ENCODE results near the gene SPOCK3. TPM values are rescaled to one million over a fixed set of nuclear protein-coding genes. Genes with fewer than 3 reads are reported as not detected.

Gene SPOCK3
- total and polyA plus RNA-seq, 10 of the 15 experiments (the other 5 are each of a cell fraction or from before 2014, with no cell fraction given) = 0.06 to 0.39 (median 0.09) TPM; not detected in 5

DNA sequence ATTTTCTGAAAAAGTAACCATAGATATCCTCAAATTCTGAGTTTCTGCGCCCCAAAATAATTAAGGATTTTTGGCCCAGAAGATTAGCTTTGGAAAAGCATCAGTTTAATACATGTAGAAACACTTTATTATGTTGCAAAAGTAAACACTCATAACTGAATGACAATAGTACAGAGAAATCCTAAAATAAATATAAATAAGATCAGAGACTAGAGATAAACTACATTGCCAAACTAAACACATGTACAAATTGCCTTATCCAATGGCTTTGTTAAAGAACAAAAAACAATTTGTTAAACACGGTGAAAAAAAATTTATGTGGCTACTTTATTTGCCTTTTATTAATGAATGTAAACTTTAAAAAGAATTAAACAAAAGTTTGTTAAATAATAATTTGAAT is 17.5 kb downstream of the SPOCK3 start:
- no peak overlapping the region for H3K9ac ChIP-seq (ENCODE audit: control insufficient read depth, insufficient read depth, low read length)
- ChIA-PET RAD21 (ENCODE audit: unreplicated experiment) (no interaction called here), SMC1A (ENCODE audit: uncharacterized antibody, unreplicated experiment) (no interaction called here), POLR2A (no interaction called here), CTCF (no interaction called here)
- DNase-seq (ENCODE audit: low read depth, low spot score) = no peak
- H2AFZ ChIP-seq (ENCODE audit: control insufficient read depth, low read depth, low read length) = no peak overlapping the region
- no peak for ATAC-seq
- no TSS peak for BruUV-seq (replicated peaks)
- H3K27ac ChIP-seq (ENCODE audit: control insufficient read depth, insufficient read depth) = no peak overlapping the region
- no peaks in the 10 kb centered on the region for H3K36me3 ChIP-seq (ENCODE audit: control insufficient read depth in 2 of 2, insufficient read depth in 2 of 2, low read length in 1 of 2)
- no peak for FAIRE-seq
- no peaks in the 10 kb centered on the region for H3K79me2 ChIP-seq (ENCODE audit: control insufficient read depth, insufficient read depth, low read length)
- WGBS (ENCODE audit: insufficient coverage, insufficient replicate concordance, low lambda C conversion rate, missing lambda C conversion rate) = 46% methylated on average over 2 of the region's 2 CpGs
- no peak for TF ChIP-seq CBX3 (IDR thresholded peaks at IDR 0.05; ENCODE audit: borderline replicate concordance, low read depth)
- TF ChIP-seq RCOR1 (conservative IDR thresholded peaks at IDR 0.05; ENCODE audit: low read depth, low read length) = no peak
- TF ChIP-seq RB1 (IDR thresholded peaks at IDR 0.05; ENCODE audit: borderline replicate concordance) = no peak
- no peak for TF ChIP-seq IKZF2 (IDR thresholded peaks at IDR 0.05)
- TF ChIP-seq HDAC2 (IDR thresholded peaks at IDR 0.05) = no peak
- no peak for TF ChIP-seq TCF7 (IDR thresholded peaks at IDR 0.05; ENCODE audit: borderline replicate concordance)
- intact Hi-C loops (cut with micrococcal nuclease; ENCODE audit: unreplicated experiment) (no loop called here), in situ Hi-C loops (cut with MboI) (no loop called here)
- peaks cover under 1% of the 10 kb centered on the region; the same call in 1 of the 3 replicates for H3K9me3 ChIP-seq (replicated peaks; ENCODE audit: control insufficient read depth, insufficient read depth, low read length)
- no peaks in the 10 kb centered on the region; the same call in 1 of the 2 replicates for H3K4me1 ChIP-seq (ENCODE audit: control insufficient read depth, insufficient read depth, low read length)
- no peaks in the 10 kb centered on the region for H3K27me3 ChIP-seq (replicated peaks in 1 of 2; ENCODE audit: control insufficient read depth in 2 of 2, insufficient read depth in 2 of 2, low read length in 1 of 2)
- H4K20me1 ChIP-seq (ENCODE audit: control insufficient read depth, insufficient read depth) = no peaks in the 10 kb centered on the region
- no peak overlapping the region for H3K4me3 ChIP-seq
- H3K4me2 ChIP-seq (ENCODE audit: control insufficient read depth, insufficient read depth) = no peak overlapping the region

DNA sequence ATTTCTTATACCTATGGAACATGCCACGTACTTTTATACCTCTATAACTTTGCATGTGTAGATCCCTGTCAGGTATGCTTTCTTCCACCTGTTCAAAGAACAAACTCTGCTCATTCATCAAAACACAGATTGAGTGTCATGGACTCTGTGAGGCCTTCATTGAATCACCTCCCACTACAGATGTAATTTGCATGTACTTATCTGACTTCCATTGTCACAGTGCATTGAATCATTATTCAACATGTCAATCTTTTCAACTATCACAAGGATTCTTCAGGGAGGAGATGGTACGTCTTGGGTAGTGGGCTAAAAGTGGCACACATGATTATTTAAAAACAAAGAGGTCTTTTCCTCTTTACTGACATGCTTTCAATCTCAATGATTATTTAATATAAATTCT is 24.1 kb downstream of the SPOCK3 start:
- ATAC-seq (no peak), FAIRE-seq (no peak), DNase-seq (ENCODE audit: low read depth, low spot score) (no peak)
- H3K9ac ChIP-seq (ENCODE audit: control insufficient read depth, insufficient read depth, low read length) = no peak overlapping the region
- no peak overlapping the region for H3K4me2 ChIP-seq (ENCODE audit: control insufficient read depth, insufficient read depth)
- H3K9me3 ChIP-seq (replicated peaks; ENCODE audit: control insufficient read depth, insufficient read depth, low read length) = no peaks in the 10 kb centered on the region
- 10% methylated on average over 2 of the region's 2 CpGs for WGBS (ENCODE audit: insufficient coverage, insufficient replicate concordance, low lambda C conversion rate, missing lambda C conversion rate)
- BruUV-seq (replicated peaks) = no TSS peak
- H3K27me3 ChIP-seq (replicated peaks in 1 of 2; ENCODE audit: control insufficient read depth in 2 of 2, insufficient read depth in 2 of 2, low read length in 1 of 2) = no peaks in the 10 kb centered on the region
- no peaks in the 10 kb centered on the region for H3K4me1 ChIP-seq (ENCODE audit: control insufficient read depth, insufficient read depth, low read length)
- H3K36me3 ChIP-seq (ENCODE audit: control insufficient read depth in 2 of 2, insufficient read depth in 2 of 2, low read length in 1 of 2) = no peaks in the 10 kb centered on the region
- ChIA-PET SMC1A (ENCODE audit: uncharacterized antibody, unreplicated experiment) (no interaction called here), CTCF (no interaction called here), RAD21 (ENCODE audit: unreplicated experiment) (no interaction called here), POLR2A (no interaction called here)
- in situ Hi-C loops (cut with MboI) (no loop called here), intact Hi-C loops (cut with micrococcal nuclease; ENCODE audit: unreplicated experiment) (no loop called here)
- no peak overlapping the region for H3K27ac ChIP-seq (ENCODE audit: control insufficient read depth, insufficient read depth)
- no peak overlapping the region for H2AFZ ChIP-seq (ENCODE audit: control insufficient read depth, low read depth, low read length)
- no peaks in the 10 kb centered on the region for H4K20me1 ChIP-seq (ENCODE audit: control insufficient read depth, insufficient read depth)
- H3K79me2 ChIP-seq (ENCODE audit: control insufficient read depth, insufficient read depth, low read length) = no peaks in the 10 kb centered on the region
- H3K4me3 ChIP-seq = no peak overlapping the region
- TF ChIP-seq SMARCA5 (IDR thresholded peaks at IDR 0.05) (no peak), RFX5 (IDR thresholded peaks at IDR 0.05; ENCODE audit: low read depth, low read length) (no peak), WRNIP1 (IDR thresholded peaks at IDR 0.05; ENCODE audit: borderline replicate concordance, low read depth, low read length) (no peak), MEF2B (IDR thresholded peaks at IDR 0.05; ENCODE audit: partially characterized antibody, poor library complexity, severe bottlenecking) (no peak), SIX5 (IDR thresholded peaks at IDR 0.05; ENCODE audit: low read depth, low read length, severe bottlenecking) (no peak), RUNX3 (IDR thresholded peaks at IDR 0.05; ENCODE audit: low read length) (no peak), TBL1XR1 (IDR thresholded peaks at IDR 0.05; ENCODE audit: low read depth, low read length) (no peak)
- TF ChIP-seq, protein P1, sequence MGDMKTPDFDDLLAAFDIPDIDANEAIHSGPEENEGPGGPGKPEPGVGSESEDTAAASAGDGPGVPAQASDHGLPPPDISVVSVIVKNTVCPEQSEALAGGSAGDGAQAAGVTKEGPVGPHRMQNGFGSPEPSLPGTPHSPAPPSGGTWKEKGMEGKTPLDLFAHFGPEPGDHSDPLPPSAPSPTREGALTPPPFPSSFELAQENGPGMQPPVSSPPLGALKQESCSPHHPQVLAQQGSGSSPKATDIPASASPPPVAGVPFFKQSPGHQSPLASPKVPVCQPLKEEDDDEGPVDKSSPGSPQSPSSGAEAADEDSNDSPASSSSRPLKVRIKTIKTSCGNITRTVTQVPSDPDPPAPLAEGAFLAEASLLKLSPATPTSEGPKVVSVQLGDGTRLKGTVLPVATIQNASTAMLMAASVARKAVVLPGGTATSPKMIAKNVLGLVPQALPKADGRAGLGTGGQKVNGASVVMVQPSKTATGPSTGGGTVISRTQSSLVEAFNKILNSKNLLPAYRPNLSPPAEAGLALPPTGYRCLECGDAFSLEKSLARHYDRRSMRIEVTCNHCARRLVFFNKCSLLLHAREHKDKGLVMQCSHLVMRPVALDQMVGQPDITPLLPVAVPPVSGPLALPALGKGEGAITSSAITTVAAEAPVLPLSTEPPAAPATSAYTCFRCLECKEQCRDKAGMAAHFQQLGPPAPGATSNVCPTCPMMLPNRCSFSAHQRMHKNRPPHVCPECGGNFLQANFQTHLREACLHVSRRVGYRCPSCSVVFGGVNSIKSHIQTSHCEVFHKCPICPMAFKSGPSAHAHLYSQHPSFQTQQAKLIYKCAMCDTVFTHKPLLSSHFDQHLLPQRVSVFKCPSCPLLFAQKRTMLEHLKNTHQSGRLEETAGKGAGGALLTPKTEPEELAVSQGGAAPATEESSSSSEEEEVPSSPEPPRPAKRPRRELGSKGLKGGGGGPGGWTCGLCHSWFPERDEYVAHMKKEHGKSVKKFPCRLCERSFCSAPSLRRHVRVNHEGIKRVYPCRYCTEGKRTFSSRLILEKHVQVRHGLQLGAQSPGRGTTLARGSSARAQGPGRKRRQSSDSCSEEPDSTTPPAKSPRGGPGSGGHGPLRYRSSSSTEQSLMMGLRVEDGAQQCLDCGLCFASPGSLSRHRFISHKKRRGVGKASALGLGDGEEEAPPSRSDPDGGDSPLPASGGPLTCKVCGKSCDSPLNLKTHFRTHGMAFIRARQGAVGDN (IDR thresholded peaks at IDR 0.05) = no peak
- TF ChIP-seq, protein P2, sequence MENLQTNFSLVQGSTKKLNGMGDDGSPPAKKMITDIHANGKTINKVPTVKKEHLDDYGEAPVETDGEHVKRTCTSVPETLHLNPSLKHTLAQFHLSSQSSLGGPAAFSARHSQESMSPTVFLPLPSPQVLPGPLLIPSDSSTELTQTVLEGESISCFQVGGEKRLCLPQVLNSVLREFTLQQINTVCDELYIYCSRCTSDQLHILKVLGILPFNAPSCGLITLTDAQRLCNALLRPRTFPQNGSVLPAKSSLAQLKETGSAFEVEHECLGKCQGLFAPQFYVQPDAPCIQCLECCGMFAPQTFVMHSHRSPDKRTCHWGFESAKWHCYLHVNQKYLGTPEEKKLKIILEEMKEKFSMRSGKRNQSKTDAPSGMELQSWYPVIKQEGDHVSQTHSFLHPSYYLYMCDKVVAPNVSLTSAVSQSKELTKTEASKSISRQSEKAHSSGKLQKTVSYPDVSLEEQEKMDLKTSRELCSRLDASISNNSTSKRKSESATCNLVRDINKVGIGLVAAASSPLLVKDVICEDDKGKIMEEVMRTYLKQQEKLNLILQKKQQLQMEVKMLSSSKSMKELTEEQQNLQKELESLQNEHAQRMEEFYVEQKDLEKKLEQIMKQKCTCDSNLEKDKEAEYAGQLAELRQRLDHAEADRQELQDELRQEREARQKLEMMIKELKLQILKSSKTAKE (IDR thresholded peaks at IDR 0.05; ENCODE audit: low read depth, poor library complexity, severe bottlenecking) = no peak

Measured in GM12878 (cell line).